NT2/D1 (cell line): ENCODE data around the gene DDX43.

ENCODE experiments used
- YY1 ChIP-seq: IDR thresholded peaks from 2 replicates; pipeline ENCODE4 v1.6.1; 2011; ENCODE audit not compliant: insufficient read length, insufficient read depth
- ZNF274 ChIP-seq: IDR thresholded peaks from 2 replicates; pipeline ENCODE4 v1.6.1; 2011; ENCODE audit warnings: mild to moderate bottlenecking, low read depth, low read length

GRCh38 chr6:73452107-73452461 is 57.5 kb downstream of the DDX43 start, which contains the start of gene CGAS:
- TF ChIP-seq ZNF274 = no peak
- TF ChIP-seq YY1 = no peak
